ENCODE results near the gene SNAPC3.

The SNAPC3 gene

DNA sequence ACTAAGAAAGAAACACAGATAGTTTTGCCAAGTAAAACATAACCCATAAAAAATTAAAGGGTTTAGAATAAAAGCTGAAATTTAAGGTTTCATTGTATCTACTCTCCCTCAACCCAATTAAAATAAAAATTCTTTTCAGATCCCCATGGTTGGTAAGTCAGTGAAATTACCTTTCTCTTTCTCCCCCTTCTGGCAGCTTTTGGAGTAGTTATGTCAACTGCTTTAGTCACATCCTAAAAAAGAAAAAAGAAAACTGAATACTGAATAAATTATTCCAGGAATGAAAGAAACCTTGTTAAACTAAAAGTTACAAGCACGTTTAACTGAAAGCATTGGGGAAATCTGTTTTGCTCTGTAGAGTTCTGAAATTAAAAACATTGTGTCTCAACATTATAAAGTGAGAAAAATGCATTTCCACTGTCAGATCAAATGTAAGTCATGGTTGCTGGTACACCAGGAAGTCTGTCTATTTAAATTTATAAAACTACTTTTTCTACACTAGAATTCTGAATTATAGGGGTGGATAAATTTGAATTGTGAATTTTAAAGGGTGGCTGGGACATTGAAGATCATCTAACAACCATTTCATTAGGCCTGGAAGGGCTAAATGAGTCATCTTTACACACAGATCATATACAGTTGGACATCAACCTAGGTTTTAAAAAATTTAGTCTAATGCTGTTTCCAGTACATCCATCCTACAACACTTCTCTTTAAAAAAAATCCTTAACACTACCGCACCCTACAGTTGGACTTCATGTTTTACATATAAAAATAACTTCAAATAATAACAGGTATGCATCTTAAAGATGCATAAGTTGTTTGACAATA is 63.4 kb downstream of the SNAPC3 start:
- no peak overlapping the region for H3K4me3 ChIP-seq (ENCODE audit: low read length)
- DNase-seq (ENCODE audit: low read depth) = peak; percentile 24
- TF ChIP-seq, protein P1, sequence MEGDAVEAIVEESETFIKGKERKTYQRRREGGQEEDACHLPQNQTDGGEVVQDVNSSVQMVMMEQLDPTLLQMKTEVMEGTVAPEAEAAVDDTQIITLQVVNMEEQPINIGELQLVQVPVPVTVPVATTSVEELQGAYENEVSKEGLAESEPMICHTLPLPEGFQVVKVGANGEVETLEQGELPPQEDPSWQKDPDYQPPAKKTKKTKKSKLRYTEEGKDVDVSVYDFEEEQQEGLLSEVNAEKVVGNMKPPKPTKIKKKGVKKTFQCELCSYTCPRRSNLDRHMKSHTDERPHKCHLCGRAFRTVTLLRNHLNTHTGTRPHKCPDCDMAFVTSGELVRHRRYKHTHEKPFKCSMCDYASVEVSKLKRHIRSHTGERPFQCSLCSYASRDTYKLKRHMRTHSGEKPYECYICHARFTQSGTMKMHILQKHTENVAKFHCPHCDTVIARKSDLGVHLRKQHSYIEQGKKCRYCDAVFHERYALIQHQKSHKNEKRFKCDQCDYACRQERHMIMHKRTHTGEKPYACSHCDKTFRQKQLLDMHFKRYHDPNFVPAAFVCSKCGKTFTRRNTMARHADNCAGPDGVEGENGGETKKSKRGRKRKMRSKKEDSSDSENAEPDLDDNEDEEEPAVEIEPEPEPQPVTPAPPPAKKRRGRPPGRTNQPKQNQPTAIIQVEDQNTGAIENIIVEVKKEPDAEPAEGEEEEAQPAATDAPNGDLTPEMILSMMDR (IDR thresholded peaks at IDR 0.05; ENCODE audit: insufficient read depth, low read depth, low read length, missing control alignments) = peak; percentile 52

DNA sequence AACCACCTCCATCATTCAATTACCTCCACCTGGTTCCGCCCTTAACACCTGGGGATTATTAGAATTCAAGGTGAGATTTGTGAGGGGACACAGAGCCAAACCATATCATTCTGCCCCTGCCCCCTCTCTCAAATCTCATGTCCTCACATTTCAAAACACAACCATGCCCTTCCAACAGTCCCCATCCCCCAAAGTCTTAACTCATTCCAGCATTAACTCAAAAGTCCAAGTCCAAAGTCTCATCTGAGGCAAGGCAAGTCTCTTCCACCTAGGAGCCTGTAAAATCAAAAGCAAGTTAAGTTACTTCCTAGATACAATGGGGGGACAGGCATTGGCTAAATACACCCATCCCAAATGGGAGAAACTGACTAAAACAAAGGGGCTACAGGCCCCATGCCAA is 69.3 kb downstream of the SNAPC3 start:
- TF ChIP-seq, protein P1 (IDR thresholded peaks at IDR 0.05; ENCODE audit: insufficient read depth, low read depth, low read length, missing control alignments) = no peak
- DNase-seq (ENCODE audit: low read depth) = no peak
- no peak overlapping the region for H3K4me3 ChIP-seq (ENCODE audit: low read length)

DNA sequence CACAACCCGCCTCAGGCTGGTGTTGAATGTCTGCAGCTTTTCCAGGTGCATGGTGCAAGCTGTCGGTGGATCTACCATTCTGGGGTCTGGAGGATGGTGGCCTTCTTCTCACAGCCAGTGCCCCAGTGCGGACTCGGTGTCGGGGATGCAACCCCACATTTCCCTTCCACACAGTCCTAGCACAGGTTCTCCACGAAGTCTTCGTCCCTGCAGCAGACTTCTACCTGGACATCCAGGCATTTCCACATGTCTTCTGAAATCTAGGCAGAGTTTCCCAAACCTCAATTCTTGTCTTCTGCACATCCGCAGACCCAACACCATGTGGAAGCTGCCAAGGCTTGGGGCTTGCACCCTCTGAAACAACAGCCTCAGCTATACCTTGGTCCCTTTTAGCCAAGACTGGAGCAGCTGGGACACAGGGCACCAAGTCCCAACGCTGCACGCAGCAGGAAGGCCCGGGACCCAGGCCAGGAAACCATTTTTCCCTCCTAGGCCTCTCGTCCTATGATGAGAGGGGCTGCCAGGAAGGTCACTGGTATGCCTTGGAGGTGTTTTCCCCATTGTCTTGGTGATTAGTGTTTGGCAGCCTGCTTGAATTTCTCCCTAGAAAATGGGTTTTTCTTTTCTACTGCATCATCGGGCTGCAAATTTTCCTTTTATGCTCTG is 69.9 kb downstream of the SNAPC3 start:
- no peak for DNase-seq (ENCODE audit: low read depth)
- TF ChIP-seq, protein P1 (IDR thresholded peaks at IDR 0.05; ENCODE audit: insufficient read depth, low read depth, low read length, missing control alignments) = no peak
- no peak overlapping the region for H3K4me3 ChIP-seq (ENCODE audit: low read length)

DNA sequence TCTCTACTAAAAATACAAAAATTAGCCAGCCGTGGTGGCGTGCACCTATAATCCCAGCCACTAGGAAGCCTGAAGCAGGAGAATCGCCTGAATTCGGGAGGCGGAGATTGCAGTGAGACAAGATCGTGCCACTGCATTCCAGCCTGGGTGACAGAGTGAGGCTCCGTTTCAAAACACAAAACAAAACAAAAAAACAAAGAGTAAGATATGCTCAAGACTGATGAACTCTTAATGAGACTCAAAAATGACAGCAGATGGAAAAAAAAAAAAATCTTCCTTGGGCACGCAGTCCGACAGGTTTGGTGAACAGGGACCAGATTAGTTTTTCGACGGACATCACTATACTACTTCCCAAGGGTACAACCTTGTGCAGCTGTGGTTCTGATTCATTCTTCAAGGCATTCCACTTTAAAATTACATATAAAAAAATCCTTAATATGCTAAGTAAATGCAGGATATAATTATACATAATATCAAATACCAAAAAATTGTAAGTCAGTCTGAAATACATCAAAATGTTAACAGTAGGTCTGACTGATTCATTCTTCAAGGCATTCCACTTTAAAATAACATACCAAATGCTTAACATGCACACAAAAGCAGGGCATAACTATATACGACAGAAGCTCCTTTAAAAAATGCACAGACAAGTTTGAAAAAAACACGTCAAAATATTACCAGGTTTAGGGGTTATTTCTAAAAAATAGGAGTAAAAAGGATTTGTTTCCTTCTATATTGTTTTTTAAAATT is 75.7 kb downstream of the SNAPC3 start:
- H3K4me3 ChIP-seq (ENCODE audit: low read length) = no peak overlapping the region
- TF ChIP-seq, protein P1 (IDR thresholded peaks at IDR 0.05; ENCODE audit: insufficient read depth, low read depth, low read length, missing control alignments) = no peak
- no peak for DNase-seq (ENCODE audit: low read depth)

DNA sequence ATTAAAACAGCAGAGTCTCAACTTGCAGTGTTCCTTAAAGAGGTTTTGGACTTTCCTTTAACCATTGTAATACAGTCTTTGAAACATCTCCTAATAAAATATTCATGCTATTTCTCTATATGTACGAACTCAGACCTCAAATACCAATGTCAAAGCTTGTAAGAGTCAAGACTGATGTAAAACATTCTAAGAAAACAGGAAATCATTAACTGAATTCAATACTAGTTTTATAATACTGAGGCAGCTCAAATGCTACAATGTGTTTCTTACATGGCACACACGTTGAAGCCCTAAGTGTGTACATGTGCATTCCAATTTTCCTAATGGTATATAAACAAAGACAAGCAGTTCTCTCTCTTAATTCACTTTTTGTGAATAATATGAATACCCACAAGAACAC is 76.5 kb downstream of the SNAPC3 start:
- DNase-seq (ENCODE audit: low read depth) = no peak
- TF ChIP-seq, protein P1 (IDR thresholded peaks at IDR 0.05; ENCODE audit: insufficient read depth, low read depth, low read length, missing control alignments) = no peak
- H3K4me3 ChIP-seq (ENCODE audit: low read length) = no peak overlapping the region

DNA sequence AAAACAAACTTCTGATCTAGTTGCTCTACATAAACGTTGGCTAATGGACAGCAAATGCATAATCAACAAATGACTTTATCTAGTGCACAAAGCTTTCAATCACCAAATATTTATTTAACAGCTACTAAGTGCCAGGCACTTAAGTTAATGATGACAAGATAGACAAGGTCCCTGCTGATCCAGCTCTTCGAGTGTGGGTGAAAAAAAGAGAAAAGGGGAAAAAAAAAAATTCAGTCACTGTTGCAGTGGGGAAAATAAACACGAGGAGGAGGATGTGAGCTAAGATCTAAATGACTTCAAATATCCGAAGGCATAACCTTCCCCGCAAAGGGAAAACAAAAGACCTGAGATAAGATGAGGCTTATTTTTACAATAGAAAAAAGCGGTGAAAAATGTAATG is 78.5 kb downstream of the SNAPC3 start:
- TF ChIP-seq, protein P1 (IDR thresholded peaks at IDR 0.05; ENCODE audit: insufficient read depth, low read depth, low read length, missing control alignments) = peak; percentile 18
- H3K4me3 ChIP-seq (ENCODE audit: low read length) = no peak overlapping the region
- no peak for DNase-seq (ENCODE audit: low read depth)
